ENCODE measurements around the gene INO80B.
"Not testable (repeated sequence)": the region's sequence is repeated elsewhere in the genome, so short reads cannot be mapped to it uniquely, and the experiment has no call there.

The INO80B gene

DNA sequence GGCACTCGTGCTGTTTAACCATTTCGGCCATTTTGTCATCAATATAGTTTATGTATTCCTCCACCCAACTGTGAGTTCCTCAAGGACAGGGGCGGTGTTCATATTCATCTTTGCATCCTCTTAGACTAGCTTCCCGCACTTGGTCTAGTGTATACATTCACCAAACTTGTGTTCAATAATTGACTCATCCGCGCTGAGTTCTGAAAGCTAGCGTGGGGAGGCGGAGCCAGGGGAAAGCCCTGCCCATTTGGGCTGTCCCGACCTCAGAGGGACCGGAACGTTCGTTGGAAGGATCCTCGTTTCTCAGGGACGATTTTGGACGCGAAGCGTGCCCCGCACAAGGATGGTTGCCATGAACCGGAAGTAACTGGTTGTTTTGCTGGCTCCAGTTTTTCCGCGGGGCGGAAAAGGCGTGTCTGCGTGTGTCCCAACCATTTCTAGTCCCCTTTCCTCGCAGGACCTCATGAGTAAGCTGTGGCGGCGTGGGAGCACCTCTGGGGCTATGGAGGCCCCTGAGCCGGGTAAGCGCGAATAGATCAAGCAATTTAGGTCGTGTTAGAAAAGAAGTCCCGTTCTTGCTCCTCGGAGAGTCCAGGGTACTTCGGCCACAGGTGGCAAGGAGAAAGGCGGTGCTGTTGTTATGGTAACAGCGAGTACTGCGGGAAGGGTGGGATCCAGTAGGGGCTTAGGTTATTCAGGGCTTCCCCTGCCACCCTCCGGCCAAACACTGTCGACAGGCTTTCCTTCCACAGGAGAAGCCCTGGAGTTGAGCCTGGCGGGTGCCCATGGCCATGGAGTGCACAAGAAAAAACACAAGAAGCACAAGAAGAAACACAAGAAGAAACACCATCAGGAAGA is at the start of gene INO80B:
Gene INO80B, plus strand, starts transcription at position 434 of the 858 bp plus-strand sequence. Its CDS starts 30 bp downstream, at position 464.
- DNase-seq (ENCODE audit: low read depth in 2 of 2) = peak; percentile 88 to 96

DNA sequence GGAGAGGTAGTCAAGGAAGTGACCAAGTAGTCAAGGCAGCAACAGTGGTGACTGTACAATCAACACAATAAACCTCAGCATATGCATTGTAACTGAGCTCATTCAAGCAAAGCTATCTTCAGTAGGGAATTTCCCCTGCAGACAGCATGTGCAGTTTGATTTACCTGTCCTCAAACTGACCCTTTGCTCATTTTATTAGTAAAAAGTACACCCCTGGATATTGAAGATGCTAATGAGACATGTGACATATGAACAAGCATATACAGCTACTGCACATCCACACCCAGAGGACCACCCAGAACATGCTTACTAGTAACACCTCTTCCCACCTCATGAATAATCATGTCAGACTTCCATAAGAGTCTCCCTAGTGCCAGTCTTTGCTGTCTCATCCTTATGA is 48.9 kb upstream of the INO80B start:
- no peak for DNase-seq (ENCODE audit: low read depth in 2 of 2)

DNA sequence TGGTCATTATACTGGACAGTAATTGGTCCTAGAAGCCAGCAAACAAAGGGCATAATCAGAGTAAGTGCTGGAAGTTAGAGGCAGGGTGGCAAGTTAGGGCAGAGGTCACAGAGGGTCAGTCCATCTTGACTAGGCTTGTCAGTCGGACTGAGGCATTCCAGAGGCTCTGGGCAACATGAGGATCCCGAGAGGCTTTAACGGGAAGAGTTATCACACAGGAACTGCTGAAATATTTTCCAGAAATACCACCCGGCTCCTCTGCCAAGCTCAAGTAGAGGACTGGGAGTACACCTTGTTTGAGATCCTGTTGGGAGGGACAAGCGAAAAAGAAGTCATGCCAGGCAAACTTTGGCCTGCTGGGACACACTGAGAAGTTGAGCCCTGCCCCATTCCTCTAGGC is 47.2 kb upstream of the INO80B start:
- DNase-seq (ENCODE audit: low read depth in 2 of 2) = no peak

DNA sequence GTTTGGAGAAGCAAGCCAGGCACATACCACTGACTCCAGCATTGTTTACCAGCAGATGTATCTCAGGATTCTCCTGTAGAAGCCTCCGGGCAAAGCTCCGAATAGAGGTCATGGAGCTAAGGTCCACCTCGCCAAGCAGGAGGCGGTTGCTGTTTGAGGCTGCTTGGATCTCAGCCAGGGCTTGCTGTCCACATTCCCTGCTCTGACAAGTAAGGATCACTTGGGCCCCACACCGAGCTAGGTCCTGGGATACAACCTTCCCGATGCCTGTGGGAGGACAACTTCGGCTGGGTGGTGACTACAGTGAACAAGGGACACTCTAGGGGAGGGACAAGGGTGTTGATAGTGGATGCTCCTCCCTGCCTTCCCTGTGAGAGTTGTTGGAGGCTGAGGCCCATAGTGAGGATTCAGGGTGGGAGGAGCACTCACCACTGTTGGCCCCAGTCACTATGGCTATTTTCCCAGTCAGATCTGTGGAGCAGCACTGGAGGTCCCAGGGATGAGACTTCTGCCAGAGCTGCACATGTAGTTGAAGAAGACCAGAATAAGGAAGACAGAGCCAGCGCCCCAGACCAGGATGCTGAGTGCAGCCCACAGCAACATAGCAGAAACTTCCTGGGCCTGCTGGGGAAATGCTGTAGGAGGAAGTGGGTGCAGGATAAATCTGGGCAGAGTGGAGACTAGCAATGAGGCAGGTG is 41.7 kb upstream of the INO80B start:
- no peak for DNase-seq (ENCODE audit: low read depth in 2 of 2)

DNA sequence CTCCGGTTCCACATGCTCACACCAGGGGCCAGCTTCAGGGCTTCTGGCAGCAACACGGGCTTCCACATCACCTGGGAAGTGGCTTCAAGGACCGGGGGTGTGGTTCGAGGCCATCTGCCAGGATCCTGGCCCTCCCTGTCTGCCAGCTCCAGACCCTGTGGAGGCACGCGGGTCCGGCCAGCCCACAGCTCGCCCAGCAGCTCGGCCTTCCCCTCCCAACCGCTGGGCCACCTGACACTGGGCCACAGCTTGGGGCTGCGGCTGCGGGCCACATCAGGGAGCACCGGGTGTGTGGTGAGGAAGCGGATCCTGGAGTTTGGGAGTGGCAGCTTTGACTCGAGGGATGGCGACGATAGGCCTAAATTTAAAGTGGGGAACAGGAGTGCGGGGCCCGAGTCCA is 40.4 kb upstream of the INO80B start:
- DNase-seq (ENCODE audit: low read depth in 2 of 2) = no peak

DNA sequence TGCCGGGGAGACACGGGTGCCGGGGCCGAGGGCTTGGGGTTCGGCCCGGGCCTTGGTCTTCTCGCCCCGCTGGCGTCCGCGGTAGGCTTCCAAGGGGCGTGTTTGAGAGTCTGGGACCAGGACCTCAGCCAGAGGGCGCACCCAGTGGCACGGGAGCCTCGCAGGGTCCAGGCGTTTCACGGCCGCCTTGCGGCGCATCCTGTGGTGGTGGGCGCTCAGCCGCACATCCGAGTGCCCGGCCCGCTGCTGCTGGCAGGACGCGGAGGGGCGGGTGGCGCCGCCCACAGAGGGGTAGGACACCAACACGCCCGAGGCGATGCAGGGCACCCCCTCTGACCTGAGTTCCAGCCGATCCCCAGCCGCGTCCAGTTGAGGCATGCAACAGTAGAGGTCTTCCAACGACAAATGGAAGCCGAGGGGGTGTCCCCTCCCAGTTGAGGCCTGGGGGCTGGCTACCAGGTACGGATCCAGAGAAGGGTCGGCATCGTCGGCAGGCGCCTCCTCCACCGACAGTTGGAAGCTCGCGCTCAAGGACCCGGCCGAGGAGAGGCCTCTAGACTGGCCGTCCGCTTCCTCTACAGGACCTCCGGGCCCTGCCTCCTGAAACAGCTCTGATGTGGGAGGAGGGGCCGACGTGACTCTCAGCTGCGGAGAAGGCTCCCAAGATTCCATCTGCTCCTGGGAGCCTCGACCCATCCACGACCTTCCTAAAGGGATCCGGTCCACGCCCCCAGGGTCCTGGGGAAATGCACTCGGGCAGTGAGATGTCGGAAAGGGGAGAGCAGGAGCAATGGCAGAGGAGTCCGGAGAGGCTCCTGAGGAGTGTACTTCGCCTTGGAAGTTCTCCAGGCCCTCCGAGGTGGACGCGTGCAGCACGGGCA is 39.8 kb upstream of the INO80B start:
- DNase-seq (ENCODE audit: low read depth in 2 of 2) = peak in 1 of 2 donors; percentile 19

DNA sequence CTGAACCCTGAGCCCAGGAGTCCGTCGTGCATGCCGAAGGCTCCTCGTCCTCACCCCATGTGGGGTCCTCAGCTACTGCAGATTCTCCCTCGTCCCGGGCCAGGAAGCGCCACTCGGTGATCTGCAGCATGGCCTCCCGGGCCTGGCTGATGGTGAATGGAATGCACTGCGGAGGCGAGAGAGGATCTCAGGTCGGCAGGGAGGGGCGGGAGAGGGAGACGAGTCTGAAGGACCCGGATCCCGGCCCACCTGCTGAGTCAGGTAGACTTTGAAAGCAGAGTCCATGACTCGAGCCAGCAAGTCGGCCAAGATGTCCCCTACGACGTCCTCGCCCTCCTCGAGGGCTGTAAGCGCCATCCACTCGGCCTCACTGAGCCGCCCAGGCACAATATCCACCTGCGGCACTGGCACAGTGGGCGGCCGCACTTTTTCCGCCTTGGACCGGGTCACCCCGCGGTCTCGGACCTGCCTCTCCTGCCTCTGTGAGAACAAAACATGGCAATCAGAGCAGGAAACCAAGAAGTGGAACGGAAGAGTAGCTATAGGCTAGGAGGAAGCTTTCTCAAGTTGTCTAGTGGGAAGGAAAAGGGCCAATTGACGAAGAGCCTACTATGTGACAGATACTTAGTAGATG is 39.0 kb upstream of the INO80B start:
- no peak for DNase-seq (ENCODE audit: low read depth in 2 of 2)

DNA sequence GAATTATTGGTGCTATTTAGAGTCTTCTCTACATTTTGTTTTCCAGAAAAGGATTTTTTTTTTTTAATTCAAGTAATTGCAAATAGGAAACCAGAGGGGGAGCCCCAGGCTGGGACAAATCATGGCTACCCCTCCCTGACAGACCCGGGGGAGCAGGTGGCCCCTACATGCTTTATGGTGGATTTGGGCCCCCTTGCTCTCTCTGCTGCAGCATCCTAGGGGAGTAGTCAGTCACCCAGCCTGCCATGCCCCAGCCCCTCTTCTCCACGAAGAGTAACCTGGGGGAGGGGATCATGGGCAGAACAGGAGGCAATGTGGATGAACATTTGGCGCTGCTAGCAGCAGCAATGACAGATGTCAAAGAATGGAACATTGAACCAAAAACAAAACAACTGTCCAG is 38.1 kb upstream of the INO80B start:
- DNase-seq (ENCODE audit: low read depth in 2 of 2) = no peak

DNA sequence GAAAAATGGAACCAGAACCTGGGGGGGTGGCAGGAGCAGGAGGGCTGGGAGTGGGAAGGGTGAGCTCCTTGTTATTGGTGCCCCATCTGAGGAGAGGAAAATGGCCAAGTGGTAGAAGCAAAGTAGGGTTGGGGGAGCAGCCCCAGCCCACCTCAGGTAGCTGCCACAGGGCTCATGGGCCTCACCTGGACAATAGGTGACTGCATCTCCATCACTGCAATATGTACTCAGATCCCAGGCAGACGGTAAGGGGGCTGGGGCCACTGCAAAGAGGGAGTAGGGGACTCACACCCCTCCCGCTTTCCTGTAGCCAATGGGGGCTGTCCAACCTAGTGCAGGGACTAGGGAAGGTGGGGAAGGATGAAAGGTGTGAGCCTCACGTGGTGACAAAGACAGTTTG is 37.7 kb upstream of the INO80B start:
- no peak for DNase-seq (ENCODE audit: low read depth in 2 of 2)

DNA sequence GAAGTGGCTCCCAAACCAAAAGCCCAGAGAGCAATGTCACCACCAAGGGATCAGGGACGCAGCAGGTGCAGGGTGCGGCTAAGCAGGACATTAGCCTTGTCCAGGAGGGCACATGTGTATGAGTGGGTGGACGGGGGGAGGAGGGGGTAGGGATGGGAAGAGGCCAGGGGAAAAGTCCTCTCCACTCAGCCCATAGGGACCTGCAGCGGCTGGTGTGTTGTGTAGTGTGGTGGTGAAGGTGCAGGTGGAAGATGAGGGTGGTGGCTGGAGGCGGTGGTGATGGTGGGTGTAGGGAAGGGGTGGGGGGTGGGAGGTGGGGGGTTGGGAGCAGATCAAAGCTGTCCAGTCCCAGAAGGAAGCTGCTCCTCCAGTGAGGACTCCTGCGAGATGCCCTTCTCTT is 37.1 kb upstream of the INO80B start:
- no peak for DNase-seq (ENCODE audit: low read depth in 2 of 2)

DNA sequence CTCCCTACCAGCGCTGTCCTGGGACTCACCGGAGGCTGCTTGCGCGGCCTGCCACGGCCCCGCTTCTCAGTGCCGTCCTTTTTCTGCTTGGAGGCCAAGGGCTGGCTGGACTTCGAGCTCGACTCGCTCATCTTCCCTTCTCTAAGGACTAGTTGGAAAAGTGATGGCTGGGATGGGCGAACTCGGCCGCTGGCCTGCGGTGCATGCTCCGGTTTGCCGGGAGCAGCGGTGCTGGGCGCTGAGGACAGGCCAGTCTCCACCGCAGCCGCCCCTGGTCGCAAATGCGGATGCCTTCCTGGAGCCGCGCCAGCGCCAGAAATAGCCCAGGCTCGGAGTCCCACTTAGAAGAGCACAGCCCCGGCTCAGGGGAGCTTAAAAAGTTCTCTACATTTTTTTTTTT is 36.6 kb upstream of the INO80B start:
- no peak for DNase-seq (ENCODE audit: low read depth in 2 of 2)

DNA sequence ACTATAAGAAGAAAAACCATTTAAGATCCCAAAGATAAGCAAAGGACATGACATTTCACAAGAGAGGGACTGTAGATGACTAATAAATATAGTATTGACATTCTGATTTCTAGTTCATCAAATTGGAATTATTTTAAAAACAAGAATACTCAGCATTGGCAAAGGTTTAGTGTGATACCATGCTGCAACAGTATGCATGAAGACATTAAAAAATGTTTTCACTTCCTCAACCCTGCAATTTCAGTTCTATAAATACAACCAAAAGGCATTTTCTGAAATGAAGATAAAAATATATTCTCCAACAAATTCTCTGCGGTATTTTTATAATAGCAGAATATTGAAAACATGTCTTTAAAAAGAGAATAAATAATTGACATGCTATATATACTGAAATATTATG is 35.5 kb upstream of the INO80B start:
- no peak for DNase-seq (ENCODE audit: low read depth in 2 of 2)

DNA sequence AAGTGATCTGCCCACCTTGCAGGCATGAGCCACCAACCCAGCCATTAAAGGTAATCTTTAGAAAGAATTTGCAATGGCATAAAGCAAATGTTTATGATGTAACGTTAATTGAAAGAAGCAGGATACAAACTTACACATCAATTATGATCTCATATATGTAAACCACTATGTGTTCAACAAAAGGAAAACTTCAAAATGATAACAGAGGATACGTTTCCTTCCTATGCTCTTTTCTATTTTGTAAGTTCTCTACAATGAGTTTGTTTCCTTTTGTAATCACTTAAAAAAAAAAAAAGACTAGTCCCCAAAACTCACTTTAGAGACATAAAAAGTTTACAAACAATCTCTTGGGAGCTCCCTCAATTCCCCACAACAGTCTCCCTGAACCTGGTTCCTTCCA is 34.9 kb upstream of the INO80B start:
- DNase-seq (ENCODE audit: low read depth in 2 of 2) = no peak

DNA sequence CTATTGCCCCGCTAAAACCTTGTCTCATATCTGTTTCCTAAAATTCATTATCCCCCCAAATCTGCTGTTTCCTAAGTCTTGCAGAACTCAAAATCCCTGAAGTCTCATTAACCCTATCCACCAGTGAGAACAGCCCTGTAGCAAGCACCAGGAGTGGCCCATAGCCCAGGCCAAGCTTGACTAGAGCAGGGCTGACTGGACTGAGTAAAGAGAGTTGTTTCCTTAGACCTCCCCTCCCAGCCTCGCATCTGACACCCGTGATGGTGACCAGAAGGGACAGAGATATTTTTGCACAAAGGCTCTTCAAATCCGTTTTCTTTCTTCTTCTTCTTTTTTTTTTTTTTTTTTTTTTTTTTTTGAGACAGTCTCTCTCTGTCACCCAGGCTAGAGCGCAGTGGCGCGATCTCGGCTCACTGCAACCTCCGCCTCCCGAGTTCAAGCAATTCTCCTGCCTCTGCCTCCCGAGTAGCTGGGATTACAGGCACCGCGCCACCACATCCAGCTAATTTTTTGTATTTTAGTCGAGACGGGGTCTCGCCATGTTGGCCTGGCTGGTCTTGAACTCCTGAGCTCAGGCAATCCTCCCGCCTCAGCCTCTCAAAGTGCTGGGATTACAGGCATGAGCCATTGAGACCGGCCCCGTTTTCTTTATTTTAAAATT is 34.3 kb upstream of the INO80B start:
- DNase-seq (ENCODE audit: low read depth in 2 of 2) = not testable (repeated sequence)

DNA sequence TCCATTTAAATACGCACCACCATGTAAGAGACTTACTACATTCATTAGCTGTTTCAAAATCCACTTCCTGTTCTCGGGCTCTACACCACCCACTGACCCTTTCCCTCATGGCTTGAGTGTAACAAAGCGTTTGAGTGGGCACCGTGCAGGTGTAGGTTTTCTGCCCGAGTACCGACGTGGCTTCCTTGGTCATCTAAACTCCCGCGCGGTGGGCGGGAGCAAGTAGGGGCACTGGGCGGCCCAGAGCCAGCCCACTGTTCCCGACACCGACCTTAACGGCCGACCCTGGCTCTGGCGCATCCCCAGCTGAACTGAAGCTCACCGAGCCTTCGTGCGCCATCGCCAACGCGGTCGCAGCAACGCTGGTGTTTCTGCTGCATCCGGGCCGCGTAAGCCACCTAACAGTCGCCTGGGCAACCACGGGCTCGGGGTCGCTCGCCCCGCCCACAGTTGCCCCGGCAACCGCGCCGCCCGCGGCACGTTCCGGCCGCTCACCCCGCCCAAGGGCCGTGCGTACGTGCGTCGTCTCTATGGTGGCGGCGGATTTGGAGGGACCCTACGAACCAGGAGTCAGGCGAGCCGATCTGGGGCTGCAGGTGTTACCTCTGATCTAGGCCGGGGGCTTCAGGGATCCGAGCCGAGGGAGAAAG is 33.5 kb upstream of the INO80B start, which contains the start of the genes C2orf81 and WDR54:
Gene C2orf81, minus strand, starts transcription at position 399 of the 650 bp plus-strand sequence. Its CDS starts 59 bp downstream, at position 340.
Gene WDR54, plus strand, starts transcription at position 510 of the 650 bp plus-strand sequence. CDS start 424 bp downstream, outside the sequence.
- DNase-seq (ENCODE audit: low read depth in 2 of 2) = peak; percentile 92 to 95

DNA sequence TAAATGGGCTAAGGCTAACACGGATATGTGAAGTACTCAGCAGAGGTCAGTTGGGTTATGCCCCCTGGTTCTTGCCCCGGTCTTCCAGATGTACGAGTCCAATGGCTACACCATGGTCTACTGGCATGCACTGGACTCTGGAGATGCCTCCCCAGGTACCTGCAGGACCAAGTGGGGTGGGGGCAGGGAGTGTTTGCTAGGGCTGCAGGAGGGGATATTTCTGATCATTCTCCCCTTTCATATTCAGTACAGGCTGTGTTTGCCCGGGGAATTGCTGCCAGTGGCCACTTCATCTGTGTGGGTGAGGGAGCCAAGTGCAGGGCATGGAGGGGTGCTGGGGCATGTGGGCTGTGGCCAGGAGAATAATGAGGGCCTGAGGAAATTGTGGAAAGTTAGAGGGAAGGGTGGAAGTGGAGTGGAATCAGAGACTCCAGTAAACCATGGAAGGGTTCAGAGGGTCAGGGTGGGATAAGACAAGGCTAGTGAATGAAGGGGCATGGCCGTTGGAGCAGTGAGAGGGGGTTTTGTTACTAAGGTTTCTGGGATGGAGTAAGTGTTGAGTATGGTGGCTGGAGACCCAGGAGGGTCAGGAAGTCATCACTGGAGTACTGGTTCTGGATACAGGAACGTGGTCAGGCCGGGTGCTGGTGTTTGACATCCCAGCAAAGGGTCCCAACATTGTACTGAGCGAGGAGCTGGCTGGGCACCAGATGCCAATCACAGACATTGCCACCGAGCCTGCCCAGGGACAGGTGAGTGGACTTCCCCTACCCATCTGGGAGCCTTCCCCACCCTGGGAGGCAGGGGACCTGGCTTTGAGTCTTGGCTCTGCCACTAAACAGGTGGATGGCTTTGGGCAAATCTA is 31.4 kb upstream of the INO80B start:
- no peak for DNase-seq (ENCODE audit: low read depth in 2 of 2)

DNA sequence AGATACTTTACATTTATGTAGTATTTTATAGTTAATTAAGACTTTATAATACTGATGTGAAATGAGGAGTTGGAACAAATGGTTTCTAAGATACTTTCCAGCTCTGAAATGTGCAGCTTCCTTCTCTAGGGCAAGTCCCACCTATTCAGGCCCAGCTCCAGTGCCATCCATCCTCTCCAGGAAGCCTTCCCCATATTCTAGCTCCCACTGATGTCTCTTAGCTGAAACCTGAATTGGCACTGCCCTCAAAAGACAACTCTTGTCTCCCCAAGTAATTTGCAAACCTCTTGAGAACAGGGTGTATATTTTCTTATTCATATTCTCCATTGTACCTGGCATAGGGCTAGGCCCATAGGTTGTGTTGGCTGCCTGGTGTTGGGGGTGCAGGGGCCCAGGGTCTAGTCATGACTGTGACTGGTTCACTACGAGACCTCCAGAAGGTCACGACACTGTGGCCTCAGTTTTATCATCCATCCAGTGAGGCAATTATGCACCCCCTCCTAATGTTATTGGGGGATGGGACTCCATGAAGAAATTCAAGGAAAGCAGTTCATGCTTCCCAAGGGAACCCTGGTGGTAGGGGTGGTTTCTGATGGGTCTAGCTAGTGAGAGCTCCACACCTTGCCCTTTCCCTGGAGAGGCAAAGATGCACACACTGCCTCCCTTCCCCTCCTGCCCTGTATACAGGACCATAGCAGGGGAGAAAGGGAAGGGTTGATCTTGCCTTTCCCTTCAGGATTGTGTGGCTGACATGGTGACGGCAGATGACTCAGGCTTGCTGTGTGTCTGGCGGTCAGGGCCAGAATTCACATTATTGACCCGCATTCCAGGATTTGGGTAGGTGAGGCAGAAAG is 30.5 kb upstream of the INO80B start:
- DNase-seq (ENCODE audit: low read depth in 2 of 2) = no peak

DNA sequence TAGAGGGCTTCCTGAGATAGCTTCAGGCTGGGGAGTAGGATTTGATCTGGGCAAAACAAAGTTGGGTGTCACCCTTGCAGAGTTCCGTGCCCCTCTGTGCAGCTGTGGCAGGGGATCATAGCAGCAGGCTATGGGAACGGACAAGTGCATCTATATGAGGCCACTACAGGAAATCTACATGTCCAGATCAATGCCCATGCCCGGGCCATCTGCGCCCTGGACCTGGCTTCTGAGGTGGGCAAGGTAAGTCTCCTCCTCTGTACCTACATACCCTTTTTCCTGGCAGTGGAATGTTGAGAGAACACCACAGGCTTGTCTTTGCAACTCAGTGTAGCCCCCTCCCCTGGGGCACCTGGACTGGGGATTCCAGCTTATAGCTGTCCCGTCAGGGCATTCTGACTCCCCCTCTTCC is 29.9 kb upstream of the INO80B start:
- no peak for DNase-seq (ENCODE audit: low read depth in 2 of 2)
